Activated CD8-positive, alpha-beta memory T cell treated with anti-CD3 and anti-CD28 coated beads, Interleukin-2, amount 50 U/mL, for 1 hour (primary cell): ENCODE measurements around the gene FMO5.
"Not testable (repeated sequence)": the region's sequence is repeated elsewhere in the genome, so short reads cannot be mapped to it uniquely, and the experiment has no call there.

Experiments
- DNase-seq: peaks from one replicate; pipeline ENCODE4 v3.0.0-alpha.2; 2020; ENCODE audit errors: extremely low read depth

Gene FMO5

GRCh38 chr1:147225193-147225730 lies at the start of gene FMO5:
TSS of gene FMO5 (minus strand) at chr1:147225339. CDS start at chr1:147225029, 310 bp downstream.
- DNase-seq, result no peak

- DNase-seq, result no peak
Measured at GRCh38 chr1:147273409-147274336, 48.5 kb upstream of the FMO5 start.

DNA sequence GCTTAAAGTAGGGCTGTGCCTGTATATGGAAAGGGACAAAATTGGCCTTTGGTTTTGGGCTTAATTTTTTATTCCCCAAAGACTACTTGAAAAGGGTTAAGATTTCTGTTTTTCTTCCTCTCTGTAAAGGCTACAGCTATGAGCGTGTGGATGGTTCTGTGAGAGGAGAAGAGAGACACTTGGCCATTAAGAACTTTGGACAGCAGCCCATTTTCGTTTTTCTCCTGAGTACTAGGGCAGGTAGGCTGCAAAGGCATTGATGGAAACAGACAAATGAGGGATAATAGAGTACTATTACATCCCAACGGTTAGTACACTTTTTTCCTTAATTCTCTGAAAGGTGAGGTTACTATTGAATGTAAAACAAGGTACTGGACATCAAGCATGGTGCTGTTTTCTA lies 46.9 kb upstream of the FMO5 start:
- DNase-seq, result no peak

DNA sequence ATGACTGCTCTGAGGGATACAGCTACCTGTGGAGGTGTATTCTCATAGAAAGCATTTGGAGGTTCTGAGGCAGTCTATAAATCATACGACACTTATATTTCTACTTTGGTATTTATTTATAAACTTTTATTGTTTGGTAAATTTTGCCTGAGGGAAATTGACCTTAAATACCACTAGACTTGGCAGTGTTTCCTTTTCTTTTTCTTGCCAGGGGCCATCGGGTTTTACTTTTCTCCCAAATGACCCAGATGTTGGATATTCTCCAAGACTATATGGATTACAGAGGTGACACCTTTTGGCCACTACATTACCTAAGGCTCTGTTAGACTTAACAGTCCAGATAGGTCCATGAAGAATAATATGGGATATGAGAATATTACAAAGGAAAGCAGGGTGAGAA lies 45.6 kb upstream of the FMO5 start:
- no peak for DNase-seq

GRCh38 chr1:147267711-147268110 lies 42.6 kb upstream of the FMO5 start:
- DNase-seq, result no peak

- no peak for DNase-seq
Measured at GRCh38 chr1:147266381-147266780, 41.2 kb upstream of the FMO5 start.

DNA sequence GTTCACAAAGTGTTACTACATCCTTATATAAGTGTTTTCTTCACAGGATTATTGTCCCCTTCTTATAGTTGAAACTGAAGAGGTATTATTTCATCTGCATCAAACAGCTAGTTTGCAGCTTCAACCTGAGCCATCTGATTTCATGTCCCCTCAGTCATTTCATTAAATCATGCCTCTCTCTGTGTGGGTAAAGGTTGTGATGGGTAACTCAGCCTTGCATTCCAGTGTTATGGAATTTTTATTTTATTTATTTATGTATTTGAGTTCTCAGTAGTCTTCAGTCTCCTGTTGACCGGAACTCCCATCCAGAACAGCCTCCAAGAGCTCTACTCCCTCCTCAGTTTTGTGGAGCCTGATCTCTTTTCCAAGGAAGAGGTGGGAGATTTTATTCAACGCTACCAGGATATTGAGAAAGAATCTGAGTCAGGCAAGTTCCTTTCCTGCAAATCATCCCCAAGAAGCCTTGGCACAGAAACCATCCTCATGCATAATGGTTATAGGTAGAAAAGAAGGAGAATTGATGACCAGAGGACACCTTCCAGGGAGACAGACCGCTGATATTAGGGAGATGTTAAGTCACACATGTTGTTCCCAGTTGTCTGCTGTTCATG lies 39.1 kb upstream of the FMO5 start:
- no peak for DNase-seq

DNA sequence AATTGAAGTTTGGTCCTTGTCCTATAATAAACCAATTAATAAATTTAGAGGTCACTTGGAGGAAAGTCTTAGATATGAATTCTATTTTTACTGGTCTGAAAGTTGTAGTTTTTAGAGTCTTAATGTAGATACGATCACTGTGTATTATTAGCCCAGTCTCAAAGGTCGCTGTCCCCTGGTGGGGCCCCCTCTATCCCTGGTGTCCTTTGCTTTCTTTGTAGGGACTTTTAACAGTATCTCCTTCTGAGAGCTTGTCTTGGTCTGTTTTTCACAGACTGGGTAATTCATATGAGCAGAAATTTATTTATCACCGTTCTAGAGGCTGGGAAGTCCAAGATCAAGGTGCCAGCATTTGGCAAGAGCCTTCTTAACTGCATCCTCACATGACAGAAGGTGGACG lies 35.8 kb upstream of the FMO5 start:
- no peak for DNase-seq

- no peak for DNase-seq
Measured at GRCh38 chr1:147252540-147252939, 27.4 kb upstream of the FMO5 start.

GRCh38 chr1:147247656-147248238 lies 22.6 kb upstream of the FMO5 start:
- no peak for DNase-seq

DNA sequence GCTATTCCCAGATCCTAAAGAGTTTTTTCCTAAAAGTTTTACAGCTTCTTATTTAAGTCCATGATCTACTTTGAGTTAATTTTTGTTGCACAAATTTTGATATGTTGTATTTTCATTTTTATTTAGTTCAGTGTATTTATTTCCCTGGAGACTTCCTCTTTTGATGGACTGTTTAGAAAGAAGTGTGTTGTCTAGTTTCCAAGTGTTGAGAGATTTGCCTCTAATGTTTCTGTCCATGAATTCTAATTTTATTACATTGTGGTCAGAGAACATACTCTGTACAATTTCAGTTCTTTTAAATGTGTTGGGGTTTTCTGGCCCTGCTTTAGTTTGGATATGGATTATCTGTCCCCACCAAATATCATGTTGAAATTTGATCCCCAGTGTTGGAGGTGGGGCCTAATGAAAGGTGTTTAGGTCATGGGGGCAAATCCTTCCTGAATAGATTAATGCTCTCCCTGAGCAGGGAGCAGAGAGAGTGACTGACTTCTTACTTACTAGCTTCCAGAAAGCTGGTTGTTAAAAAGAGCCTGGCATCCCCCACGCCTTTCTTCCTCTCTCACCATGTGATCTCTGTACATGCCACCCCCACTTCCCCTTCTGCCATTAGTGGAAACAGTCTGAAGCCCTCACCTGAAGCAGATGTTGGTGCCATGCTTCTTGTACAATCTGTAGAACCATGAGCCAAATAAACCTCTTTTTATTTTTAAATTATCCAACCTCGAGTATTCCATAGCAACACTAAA lies 21.9 kb upstream of the FMO5 start:
- DNase-seq, result no peak

DNA sequence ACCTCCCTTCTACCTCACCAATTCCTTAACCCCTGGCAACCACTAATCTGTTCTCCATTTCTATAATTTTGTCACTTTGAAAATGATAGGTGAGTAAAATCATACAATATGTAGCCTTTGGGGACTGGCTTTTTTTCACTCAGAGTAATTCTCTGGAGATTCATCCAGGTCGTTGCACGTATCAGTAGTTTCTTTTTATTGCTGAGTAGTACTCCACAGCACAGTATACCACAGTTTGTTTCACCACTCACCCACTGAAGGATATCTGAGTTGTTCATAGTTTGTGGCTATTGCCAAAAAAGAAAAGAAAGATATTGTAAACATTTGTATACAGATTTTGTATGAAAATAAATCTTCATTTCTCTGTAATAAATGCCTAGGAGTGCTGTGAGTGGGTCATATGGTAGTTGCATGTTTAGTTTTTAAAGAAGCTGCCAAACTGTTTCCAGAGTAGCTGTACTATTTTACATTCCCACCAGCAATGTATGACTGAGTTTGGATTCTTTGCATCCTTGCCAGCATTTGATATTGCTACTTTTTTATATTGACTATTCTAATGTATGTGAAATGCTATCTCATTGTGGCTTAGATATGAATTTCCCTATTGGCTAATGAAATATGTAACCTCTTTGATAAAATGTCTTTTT lies 21.0 kb upstream of the FMO5 start:
- no peak for DNase-seq

GRCh38 chr1:147245586-147246021 lies 20.5 kb upstream of the FMO5 start:
- no peak for DNase-seq

- no peak for DNase-seq
Measured at GRCh38 chr1:147245129-147245528, 20.0 kb upstream of the FMO5 start.

DNA sequence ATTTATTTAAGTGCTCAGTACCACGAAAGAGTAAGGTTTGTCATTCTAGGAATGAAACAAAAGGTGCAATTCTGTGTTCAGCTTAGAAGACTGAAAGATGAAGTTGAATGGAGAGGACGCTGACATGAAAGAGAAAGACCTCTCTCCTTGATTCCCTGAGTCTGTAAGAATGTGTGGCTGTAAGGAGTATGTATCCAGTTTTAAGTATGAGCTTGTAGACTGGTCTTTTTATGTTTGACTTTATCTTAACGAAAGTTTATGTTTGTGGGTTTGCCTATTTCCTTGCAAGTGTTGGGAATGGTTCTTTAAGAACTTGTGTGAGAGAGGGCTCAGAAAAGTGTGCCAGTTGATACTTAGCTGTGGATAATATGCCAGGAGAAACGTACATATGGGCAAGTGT lies 18.7 kb upstream of the FMO5 start:
- no peak for DNase-seq

GRCh38 chr1:147243228-147243685 lies 18.1 kb upstream of the FMO5 start:
- DNase-seq, result no peak

DNA sequence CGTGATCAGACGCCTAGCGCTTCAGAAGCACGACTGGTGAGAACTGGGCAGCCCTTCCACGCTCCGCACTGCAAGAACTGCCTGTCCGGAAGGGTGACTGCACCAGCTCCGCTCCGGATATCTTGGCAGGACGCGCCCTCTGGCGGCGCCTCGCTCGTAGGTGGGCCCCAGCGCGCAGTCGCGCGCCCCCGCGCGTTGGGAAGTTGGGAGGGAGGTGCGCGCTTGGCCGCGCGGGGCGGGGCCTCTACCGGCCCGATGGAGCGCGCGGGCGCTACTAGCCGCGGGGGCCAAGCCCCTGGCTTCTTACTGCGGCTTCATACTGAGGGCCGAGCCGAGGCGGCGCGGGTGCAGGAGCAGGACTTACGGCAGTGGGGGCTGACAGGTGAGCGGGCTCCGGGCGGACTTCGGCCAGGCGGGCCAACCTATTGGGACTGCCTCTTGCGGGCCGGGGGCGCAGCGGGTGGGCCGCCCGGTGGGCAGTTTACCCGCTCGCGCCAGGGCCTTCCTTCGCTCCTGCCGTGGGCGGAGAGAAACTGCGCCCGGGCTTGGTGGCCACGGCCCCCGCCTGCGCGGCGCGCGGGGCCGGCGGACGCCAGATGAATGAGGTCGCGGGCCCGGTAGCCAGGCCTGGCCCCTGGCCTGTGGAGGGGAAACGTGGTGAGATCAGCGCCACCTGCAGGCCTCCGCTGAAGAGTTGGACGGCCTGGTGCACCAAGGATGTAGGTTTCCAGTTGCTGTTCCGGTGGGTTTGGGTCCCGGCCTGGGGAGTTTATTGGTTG lies 17.5 kb upstream of the FMO5 start, which contains the start of gene CHD1L:
Gene CHD1L (plus strand): TSS at position 236 of the 779 bp plus-strand sequence. CDS start 20 bp downstream, at position 256.
- peak; percentile 70 for DNase-seq

- DNase-seq, result no peak
Measured at GRCh38 chr1:147241934-147242448, 16.9 kb upstream of the FMO5 start.

DNA sequence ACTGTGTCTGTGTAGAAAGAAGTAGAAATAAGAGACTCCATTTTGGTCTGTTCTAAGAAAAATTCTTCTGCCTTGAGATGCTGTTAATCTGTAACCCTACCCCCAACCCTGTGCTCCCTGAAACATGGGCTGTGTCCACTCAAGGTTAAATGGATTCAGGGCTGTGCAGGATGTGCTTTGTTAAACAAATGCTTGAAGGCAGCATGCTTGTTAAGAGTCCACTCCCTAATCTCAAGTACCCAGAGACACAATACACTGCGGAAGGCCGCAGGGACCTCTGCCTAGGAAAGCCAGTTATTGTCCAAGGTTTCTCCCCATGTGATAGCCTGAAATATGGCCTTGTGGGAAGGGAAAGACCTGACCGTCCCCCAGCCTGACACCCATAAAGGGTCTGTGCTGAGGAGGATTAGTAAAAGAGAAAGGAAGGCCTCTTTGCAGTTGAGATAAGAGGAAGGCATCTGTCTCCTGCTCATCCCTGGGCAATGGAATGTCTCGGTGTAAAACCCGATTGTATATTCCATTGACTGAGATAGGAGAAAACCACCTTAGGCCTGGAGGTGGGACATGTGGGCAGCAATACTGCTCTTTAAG lies 15.1 kb upstream of the FMO5 start:
- not testable (repeated sequence) for DNase-seq
